NCI-H2029 (cell line): ENCODE measurements around the gene TMCC1.
"Not testable (repeated sequence)": the region's sequence is repeated elsewhere in the genome, so short reads cannot be mapped to it uniquely, and the experiment has no call there.

Source experiments
- DNase-seq: peaks from one replicate; lab custom pipeline; 2025; lab: John Stamatoyannopoulos, UW

The TMCC1 gene

GRCh38 chr3:129773691-129774663 lies 119.5 kb downstream of the TMCC1 start:
- no peak for DNase-seq

GRCh38 chr3:129770604-129771003 lies 122.9 kb downstream of the TMCC1 start:
- DNase-seq = no peak

GRCh38 chr3:129769616-129770015 lies 123.9 kb downstream of the TMCC1 start:
- no peak for DNase-seq

GRCh38 chr3:129768728-129769127 lies 124.8 kb downstream of the TMCC1 start:
- DNase-seq = no peak

- no peak for DNase-seq
These were observed 127.4 kb downstream of the TMCC1 start for GRCh38 chr3:129766135-129766534.

GRCh38 chr3:129764090-129764489 lies 129.4 kb downstream of the TMCC1 start:
- DNase-seq = no peak

GRCh38 chr3:129758785-129759320 lies 134.7 kb downstream of the TMCC1 start:
- no peak for DNase-seq

GRCh38 chr3:129758306-129758705 lies 135.2 kb downstream of the TMCC1 start:
- DNase-seq = no peak

- DNase-seq = no peak
These were observed 136.6 kb downstream of the TMCC1 start for GRCh38 chr3:129756871-129757270.

GRCh38 chr3:129751105-129751504 lies 142.4 kb downstream of the TMCC1 start:
- not testable (repeated sequence) for DNase-seq

GRCh38 chr3:129749692-129750091 lies 143.8 kb downstream of the TMCC1 start:
- DNase-seq = no peak

- DNase-seq = no peak
These were observed 145.5 kb downstream of the TMCC1 start for GRCh38 chr3:129747992-129748391.

GRCh38 chr3:129747136-129747535 lies 146.4 kb downstream of the TMCC1 start:
- DNase-seq = no peak

- no peak for DNase-seq
These were observed 146.9 kb downstream of the TMCC1 start for GRCh38 chr3:129746629-129747028.

- no peak for DNase-seq
These were observed 148.3 kb downstream of the TMCC1 start for GRCh38 chr3:129745253-129745652.

GRCh38 chr3:129741794-129742193 lies 151.7 kb downstream of the TMCC1 start:
- DNase-seq = no peak

GRCh38 chr3:129740090-129740489 lies 153.4 kb downstream of the TMCC1 start:
- no peak for DNase-seq

- DNase-seq = no peak
These were observed 153.9 kb downstream of the TMCC1 start for GRCh38 chr3:129739634-129740033.

- no peak for DNase-seq
These were observed 155.3 kb downstream of the TMCC1 start for GRCh38 chr3:129738172-129738571.

GRCh38 chr3:129736070-129736469 lies 157.4 kb downstream of the TMCC1 start:
- no peak for DNase-seq

GRCh38 chr3:129735638-129736037 lies 157.9 kb downstream of the TMCC1 start:
- no peak for DNase-seq

GRCh38 chr3:129734449-129734848 lies 159.1 kb downstream of the TMCC1 start:
- DNase-seq = no peak

GRCh38 chr3:129732200-129732876 lies 161.2 kb downstream of the TMCC1 start:
- DNase-seq = no peak
